HG03520 (cell line): ENCODE data around the gene CLPTM1L.
"Not testable (repeated sequence)": the region's sequence is repeated elsewhere in the genome, so short reads cannot be mapped to it uniquely, and the experiment has no call there.

Source experiments
- ATAC-seq: cut with Tn5 transposase; IDR thresholded peaks from one replicate; pipeline ENCODE4 v1.9.1; 2021; ENCODE audit warnings: mild to moderate bottlenecking, moderate library complexity; ENCODE audit not compliant: unreplicated experiment

CLPTM1L gene

DNA sequence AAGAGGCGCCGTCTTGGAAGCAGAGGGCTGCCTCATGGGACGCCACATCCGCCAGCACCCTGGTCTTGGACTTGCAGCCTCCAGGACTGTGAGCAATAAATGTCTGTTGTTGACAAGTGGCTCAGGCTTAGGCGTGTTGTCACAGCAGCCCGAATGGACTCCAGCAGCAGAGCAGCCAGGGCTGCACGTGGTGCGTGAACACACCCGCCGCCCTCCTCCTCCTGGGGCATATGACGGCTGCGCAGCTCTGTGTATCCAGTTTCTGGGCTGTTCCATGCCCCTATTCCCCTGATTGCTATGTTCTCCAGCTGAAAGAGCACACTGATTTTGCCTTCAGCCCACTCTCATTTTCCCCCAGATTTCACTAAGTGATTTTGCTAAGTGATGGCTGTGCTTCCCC is 36.0 kb upstream of the CLPTM1L start:
- no peak for ATAC-seq

DNA sequence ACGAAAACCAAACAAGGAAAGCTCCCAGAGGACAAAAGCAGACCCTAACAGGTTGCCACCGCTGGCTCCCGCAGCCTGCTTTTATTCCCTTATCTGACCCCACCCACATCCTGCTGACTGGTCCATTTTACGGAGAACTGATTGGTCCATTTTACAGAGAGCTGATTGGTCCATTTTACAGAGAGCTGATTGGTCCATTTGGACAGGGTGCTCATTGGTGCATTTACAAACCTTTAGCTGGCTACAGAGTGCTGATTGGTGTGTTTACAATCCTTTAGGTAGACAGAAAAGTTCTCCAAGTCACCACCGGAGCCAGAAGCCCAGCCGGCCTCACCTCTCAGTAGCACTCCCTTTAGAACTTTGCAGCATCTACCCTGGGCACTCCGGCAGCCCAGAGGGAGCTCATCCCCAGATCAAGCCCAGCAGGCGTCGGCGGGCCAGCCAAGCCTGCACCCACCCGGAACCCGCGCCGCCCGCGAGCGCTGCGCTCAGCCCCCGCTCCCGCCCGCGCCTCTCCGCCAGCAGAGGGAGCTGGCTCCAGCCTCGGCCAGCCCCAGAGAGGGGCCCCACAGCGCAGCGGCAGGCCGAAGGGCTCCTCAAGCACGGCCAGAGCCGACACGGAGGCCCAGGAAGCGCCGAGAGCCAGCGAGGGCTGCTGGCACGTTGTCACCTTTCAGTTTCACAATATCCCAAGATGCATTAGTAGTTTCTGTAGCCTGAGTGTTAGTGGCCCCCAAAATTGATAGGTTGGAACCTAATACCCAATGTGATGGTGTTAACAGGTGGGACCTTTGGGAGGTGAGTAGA is 35.3 kb upstream of the CLPTM1L start:
- peak; percentile 89 for ATAC-seq

DNA sequence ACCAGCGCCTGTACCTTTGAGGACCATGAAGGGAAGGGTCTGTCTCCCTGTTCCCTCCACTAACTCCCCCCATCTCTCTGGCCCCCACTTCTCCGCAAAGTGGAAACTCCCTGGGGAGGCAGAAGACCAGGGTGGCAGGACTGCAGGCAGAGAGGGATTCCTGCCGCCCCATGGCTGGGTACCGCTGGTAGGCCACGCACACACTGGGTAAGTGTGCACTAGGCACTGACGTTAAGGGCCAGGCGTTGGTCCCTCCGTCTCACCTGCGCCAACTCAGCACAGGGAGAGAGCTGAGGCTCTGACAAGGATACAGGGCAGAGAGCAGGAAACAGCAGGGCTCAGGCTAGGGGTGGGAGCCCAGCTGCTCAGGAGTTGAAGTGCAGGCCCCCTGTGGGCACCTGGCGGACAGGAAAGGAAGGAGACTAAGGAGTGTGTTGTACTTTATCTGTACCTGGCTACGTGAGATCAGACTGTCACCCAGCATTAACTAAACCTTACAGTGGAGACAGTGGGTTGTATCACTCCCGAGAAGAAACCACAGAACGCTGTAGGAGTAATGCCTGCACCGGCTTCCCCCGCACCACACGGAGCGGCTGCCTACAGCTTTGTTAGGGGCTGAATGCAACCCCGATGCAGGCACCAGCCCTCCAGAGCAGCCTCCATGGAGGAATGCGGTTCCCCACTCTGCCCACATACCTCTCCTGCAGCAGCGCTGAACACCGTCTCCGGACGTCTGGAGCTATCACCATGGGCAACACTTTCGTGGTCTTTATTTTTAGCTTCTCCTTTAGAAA is 34.2 kb upstream of the CLPTM1L start:
- ATAC-seq, result no peak

DNA sequence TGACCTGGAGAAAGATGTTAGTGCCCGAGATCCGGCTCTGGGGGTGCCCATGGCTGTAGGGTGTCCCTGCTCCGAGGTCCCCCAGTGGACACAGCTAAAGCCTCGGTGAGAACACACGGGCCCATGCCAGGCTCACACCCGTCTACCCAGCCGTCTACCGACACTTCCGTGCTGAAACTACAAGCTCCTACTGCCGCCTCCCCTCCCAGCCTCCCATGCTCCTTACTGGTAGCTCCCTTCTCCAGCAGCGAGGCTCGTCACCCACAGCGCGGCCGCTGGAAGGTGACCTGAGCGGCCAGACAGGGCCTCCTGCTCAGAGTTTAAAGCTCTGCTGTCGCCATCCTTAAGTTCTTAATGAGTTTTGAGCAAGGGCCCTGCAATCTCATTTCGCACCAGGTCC is 33.2 kb upstream of the CLPTM1L start:
- no peak for ATAC-seq

DNA sequence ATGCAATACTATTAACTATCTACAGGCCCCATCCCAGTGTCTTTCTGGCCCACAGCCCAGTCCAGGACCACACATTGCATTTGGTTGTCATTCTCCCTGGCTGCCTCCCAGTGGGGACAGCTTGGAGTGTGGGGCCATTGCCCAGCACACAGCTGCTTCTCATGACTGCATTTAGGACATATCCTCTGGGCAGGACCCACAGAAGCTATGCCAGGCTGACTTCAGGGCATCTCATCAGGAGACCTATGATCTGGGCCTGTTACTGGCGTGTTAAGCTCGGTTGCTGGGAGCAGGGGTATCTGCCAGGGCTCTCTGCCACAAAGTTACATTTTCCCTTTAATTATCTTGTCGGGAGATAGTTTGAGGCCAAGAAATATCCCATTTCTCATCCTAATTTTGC is 32.1 kb upstream of the CLPTM1L start:
- no peak for ATAC-seq

DNA sequence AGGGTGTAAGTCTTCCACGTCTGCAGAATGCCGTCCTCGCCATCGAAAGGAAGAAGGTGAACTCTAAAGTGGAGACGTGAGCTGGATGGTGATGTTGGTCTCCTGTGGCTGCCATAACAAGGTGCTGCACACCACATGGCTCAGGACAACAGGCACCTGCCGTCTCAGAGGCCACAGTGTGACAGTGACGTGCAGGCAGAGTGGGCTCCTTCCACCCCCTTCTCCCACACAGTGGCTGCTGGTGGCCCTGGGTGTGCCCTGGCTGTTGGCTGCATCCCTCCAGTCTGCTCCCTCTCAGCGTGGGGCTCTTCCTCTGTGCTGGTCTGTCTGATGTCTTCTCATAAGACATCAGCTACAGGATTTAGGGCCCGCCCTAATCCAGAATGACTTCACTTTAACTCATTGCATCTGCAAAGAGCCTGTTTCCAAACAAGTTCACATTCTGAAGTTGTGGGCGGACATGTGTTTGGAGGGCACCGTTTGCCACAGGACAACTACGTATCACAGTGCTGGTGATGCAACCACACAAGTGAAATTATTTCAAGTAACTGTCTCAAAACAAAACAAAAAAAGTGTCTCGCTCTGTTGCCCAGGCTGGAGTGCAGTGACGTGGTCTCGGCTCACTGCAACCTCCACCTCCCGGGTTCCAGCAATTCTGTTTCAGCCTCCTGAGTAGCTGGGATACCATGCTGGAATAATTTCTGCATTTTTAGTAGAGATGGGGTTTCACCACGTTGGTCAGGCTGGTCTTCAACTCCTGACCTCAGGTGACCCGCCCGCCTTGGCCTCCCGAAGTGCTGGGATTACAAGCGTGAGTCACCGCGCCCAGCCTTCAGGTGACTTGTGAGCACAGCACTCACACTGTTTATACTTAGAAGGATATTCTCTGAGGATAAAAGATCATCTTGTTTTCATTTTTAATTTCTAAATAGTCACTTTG is 31.2 kb upstream of the CLPTM1L start:
- no peak for ATAC-seq

DNA sequence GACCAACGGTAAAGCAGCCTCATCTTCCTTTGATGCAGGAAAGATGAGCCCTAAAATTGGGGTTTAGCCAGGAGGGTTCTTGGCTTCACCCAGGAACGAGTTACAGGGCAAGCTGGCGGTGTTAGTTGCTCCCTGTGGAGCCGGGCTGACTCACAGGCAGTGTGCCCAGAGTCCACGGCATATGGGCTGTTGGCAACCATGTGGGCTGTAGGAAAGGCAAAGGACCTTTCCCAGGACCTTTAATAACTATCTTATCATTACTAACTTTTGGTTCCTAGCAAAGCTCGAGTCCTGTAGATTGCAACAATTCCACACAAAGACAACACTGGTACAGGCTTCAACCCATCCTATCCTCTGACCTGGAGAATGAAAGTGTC is 29.8 kb upstream of the CLPTM1L start:
- no peak for ATAC-seq

DNA sequence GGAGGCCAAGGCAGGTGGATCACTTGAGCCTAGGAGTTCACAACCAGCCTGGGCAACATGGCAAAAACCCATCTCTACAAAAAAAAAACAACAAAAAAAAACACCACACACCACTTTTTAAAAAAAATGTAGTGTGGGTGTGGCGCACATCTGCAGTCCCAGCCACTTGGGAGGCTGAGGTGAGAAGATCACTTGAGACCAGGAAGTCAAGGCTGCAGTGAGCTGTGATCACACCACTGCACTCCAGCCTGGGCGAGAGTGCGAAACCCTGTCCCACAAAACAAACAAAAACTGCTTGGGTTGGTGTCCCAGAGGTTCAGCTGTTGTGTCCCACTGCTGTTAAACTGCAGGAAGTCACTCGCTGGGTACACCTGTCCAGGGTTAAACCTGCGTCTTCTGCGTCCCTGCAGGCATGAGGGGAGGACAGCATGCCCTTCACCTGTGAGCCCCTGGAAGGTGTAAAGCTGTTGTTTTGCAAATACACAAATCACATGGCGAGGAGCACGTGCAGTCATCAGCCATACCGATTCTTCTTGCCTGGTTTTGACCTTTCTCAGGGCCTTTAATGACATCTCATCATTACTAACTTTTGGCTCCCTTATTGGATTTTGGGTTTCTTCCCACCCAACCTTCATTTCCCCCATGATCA is 29.3 kb upstream of the CLPTM1L start:
- ATAC-seq, result no peak

DNA sequence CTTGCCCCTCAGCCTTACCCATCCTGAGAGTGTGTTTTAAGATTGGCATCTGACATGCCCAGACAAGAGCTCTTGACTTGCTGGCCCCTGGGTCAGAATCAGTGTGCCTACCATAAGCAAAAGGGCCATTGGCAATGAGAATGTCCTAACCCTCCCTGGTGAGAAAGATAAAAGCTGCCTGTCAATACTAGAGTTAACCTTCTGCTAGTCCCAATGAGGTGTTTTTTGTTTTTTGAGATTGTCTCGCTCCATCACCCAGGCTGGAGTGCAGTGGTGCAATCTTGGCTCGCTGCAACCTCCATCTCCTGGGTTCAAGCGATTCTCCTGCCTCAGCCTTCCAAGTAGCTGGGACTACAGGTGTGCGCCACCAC is 27.1 kb upstream of the CLPTM1L start:
- ATAC-seq, result not testable (repeated sequence)

DNA sequence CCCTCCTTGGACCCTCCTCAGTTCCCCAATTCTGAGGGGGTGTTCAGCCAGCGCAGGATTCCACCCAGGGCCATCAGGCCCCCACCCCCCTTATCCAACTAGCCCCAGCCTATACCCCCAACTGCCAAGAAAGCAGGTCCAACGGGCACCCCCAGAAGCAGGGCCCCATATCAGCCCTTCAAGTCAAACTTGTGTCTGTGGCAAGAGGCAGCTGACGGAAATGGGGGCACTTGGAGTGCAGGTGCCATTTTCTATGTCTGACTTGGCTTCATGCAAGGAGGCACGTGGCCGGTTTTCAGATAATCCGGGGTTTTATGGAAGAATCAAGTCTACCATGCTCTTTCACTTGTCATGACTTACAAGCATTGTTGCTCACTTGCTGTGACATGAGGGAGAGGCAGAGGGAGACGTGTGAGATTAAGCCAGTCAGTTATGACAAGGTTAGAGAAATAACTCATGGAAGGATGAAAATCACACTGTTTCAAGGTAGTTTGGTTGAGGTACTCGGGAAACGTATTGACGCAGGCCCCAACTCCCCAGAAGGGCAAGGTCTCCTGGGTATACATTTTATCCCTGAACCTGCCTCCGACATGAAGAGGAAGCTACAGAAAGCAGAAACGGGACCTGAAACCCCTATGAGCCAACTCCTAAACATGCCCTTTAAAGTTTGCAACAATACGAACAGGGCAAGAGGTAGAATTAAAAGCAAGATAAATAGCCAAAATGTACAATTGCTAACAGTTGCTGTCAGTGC is 26.5 kb upstream of the CLPTM1L start:
- ATAC-seq, result no peak

DNA sequence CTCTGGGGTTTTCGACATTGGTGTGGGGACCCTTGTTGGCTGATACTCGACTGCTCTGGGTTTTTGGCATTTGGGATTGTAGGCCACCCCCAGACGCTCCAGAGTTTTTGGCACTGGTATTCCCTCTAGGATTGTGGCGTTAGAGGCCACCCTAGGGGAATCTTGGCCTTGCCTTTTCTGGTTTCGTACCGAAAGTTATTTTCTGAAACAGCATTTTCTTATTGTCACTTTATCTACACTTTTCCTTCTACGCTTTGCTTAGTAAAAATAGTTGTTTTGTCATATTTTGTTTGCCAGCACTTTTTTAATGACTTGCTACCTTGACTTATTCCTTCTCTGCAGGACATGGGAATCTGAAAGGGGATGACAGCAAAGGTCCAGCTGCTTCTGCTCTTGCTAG is 25.1 kb upstream of the CLPTM1L start:
- ATAC-seq, result no peak

DNA sequence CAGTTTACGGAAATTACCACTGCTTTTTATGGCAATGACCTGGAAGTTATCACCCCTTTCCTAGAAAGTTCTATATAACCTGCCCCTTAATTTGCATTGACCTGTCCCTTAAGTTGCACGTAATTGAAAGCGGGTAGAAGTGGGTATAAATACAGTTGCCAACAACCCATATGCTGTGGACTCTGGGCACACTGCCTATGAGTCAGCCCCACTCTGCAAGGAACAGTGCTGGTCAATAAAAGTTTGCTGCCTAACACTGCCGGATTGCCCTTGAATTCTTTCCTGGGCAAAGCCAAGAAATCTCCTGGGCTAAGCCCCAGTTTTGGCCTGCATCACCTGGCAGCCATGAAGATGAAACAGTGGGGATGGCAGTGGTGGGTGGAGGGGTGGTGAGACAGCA is 23.9 kb upstream of the CLPTM1L start:
- ATAC-seq, result no peak

DNA sequence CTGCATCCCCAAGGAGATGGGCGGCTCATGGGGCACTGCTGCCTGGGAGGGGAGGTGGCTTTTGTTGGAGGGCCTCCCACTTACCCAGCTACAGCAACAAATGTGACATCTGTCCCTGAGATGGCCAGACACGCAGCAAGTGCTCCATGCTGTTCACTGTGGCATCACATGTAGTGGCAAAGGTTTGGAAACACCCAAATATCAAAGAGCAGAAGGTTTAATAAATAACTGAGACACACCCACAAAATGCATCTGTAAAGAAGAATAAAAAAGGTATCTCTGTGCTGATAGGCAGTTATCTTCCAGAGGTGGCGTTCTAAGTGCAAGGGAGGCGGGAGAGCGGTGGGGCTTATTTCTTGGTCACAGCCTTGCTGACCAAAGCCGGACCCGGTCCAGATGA is 23.3 kb upstream of the CLPTM1L start:
- no peak for ATAC-seq

DNA sequence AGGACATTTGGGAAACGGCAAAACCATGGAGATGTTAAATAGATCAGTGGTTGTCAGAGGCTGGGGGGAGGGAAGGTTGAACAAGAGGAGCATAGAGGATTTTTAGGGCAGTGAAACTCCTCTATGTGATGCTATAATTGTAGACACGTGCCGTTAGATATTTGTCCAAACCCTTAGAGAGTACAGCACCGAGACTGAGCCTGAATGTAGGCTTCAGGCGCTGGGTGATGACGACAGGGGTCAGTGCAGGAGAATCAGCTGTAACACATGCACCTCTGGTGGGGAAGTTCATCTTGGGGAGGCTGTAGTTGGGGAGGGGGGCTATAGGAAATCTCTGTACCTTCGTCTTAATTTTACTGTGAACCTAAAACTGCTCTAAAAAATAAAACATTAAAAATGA is 22.2 kb upstream of the CLPTM1L start:
- no peak for ATAC-seq

DNA sequence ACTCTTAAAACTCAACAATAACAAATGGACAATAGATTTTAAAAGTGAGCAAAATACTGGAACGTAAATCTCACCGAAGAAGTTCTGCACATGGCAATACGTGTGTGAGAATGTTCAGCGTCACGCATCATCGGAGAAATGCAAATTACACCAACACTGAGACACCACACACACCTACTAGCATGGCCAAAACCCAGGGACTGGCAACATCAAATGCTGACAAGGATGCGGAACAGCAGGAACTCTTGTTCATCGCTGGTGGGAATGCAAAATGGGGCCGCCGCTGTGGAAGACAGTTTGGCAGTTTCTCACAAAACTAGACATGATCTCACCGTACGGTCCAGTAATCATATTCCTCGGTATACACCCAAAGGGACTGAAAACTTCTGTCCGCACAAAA is 21.6 kb upstream of the CLPTM1L start:
- no peak for ATAC-seq

DNA sequence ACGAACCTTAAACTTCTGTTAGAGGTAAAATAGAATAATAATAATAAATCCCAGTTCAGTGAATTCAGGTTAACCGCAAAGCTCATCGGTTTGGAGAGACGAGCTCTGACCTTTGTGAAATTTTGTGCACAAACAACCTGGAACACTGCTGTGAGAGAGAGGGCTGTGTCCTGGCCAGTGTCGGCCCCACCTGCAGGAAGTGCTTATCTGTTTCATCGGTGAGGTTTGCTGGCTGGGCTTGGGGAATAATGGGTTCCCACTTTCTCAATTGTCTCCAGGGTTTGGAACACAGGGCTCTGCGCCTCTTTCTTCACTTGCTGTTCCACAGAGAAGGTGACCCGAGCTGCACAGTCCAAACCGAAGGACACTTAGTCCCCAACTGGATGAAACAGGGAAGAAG is 19.3 kb upstream of the CLPTM1L start:
- ATAC-seq, result no peak

DNA sequence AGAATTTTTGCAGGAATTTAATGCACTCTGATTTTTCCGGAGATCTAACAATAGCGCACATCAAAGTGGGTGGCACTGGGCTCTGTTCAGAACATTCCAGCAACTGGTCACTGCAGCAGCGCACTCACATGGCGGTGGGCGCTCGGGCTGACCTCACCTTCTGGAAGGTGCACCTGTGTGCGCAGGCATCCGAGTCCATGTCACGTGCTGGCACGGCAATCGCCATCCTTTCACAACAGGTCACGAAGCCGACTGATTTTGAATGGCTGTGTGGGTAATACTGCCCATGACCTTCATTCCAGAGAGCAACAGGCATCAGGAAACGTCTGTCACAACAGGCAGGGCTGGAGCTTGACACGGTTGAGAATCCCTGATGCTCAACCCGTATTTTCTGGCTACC is 18.7 kb upstream of the CLPTM1L start:
- no peak for ATAC-seq

DNA sequence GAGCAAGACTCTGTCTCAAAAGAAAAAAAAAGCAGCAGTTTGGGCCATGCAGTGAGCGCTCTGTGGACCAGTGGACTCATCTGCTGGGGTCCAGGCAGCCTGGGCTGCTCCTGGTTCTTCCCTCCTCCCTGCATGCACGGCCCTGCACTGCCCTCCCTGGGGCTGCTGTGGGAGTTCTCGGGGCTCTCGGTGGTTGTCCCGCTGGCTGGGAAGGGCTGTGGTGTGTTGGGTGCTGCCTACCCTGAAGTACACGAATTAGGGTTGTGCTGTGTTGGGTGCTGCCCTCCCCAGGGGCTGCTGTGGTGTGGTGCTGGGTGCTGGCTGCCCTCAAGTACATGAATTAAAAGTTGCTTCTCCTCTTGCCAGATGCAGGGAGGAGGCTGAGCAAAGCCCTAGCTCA is 18.3 kb upstream of the CLPTM1L start:
- no peak for ATAC-seq

DNA sequence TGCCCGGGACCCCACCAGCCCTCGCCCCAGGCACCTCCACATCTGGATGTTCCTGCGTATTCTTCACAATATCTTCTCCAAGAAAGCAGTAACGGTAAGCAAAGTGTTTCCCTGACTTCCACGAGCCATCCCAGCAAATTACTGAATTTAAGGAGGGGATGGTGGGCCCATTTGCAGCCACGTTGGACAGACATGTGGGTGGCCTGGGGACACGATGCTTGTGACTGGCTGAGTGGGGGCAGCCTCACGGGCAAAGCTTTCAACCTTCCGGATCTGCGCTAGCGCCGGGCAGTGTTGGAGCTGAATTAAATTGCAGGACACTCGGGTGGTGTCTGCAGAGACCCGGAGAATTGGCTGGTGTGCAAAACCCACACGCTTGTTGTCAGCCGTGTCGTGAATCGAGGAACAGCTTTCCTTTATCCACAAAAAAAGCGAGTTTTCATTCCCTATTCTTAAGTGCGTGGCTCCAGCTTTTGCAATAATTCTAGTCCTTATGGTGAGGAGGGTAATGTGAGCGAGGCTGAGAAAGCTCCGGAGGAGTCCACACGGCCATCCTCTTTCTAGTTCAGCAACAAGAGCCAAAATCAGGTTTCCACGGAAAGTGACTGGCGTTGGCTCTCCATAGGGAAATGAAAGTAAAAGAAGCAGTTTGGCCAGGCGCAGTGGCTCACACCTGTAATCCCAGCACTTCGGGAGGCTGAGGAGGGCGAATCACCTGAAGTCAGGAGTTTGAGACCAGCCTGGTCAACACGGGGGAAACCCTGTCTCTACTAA is 17.5 kb upstream of the CLPTM1L start:
- ATAC-seq, result no peak
